ENCODE results near the gene SCN8A.

The SCN8A gene

DNA sequence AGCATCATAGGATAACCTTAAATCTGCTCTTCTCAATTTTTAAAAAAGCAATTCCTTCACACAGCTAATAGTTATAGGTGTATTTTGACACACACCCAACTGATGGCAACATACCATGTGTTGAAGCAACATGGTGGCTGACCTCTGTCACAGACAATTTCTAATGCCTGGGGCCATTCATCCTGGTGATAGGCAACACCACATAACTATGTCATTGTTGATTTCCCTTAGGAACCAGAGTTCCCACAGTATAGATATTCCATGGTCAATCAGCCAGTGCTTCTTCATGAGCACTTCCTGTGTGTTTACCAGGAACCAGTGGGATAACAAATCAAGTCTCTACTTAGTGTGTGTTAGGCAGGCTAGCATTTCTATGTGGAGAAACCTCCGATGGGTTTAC, 169.2 kb downstream of the SCN8A start:
- no peaks in the 10 kb centered on the region for H3K27me3 ChIP-seq (replicated peaks)
- H3K36me3 ChIP-seq (replicated peaks), result no peaks in the 10 kb centered on the region
- no peak for DNase-seq
- H3K4me3 ChIP-seq (ENCODE audit: low read depth, low read length), result no peak overlapping the region
- in situ Hi-C loops (cut with HindIII; ENCODE audit: low pct_ligation_motif_present, low sequenced_read_pairs), result no loop called here
- TF ChIP-seq, protein P1, sequence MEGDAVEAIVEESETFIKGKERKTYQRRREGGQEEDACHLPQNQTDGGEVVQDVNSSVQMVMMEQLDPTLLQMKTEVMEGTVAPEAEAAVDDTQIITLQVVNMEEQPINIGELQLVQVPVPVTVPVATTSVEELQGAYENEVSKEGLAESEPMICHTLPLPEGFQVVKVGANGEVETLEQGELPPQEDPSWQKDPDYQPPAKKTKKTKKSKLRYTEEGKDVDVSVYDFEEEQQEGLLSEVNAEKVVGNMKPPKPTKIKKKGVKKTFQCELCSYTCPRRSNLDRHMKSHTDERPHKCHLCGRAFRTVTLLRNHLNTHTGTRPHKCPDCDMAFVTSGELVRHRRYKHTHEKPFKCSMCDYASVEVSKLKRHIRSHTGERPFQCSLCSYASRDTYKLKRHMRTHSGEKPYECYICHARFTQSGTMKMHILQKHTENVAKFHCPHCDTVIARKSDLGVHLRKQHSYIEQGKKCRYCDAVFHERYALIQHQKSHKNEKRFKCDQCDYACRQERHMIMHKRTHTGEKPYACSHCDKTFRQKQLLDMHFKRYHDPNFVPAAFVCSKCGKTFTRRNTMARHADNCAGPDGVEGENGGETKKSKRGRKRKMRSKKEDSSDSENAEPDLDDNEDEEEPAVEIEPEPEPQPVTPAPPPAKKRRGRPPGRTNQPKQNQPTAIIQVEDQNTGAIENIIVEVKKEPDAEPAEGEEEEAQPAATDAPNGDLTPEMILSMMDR (IDR thresholded peaks at IDR 0.05; ENCODE audit: low read depth, low read length, missing control alignments), result no peak
- no peak overlapping the region for H3K27ac ChIP-seq

DNA sequence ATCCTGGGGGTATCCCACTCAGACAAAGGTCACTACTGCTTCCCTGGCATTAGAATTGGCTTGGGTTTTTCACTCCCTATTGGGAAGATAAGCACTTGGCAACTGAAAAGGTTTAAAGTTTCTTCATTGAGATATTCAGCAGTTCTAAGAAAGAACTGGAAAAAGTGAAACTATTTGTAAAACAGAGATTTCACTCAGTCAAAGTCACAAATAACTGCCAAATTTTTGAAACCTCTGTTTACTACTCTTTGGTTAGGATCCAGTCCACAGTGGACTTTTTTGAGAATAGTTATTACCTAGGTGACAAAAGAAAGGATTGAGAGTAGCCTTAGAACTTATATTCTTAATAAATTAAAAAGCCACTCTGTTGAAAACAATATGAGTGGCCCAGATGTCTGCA, 172.7 kb downstream of the SCN8A start:
- in situ Hi-C loops (cut with HindIII; ENCODE audit: low pct_ligation_motif_present, low sequenced_read_pairs), result no loop called here
- H3K36me3 ChIP-seq (replicated peaks), result no peaks in the 10 kb centered on the region
- H3K27me3 ChIP-seq (replicated peaks), result no peaks in the 10 kb centered on the region
- H3K27ac ChIP-seq, result no peak overlapping the region
- DNase-seq, result no peak
- TF ChIP-seq, protein P1 (IDR thresholded peaks at IDR 0.05; ENCODE audit: low read depth, low read length, missing control alignments), result no peak
- no peak overlapping the region for H3K4me3 ChIP-seq (ENCODE audit: low read depth, low read length)

DNA sequence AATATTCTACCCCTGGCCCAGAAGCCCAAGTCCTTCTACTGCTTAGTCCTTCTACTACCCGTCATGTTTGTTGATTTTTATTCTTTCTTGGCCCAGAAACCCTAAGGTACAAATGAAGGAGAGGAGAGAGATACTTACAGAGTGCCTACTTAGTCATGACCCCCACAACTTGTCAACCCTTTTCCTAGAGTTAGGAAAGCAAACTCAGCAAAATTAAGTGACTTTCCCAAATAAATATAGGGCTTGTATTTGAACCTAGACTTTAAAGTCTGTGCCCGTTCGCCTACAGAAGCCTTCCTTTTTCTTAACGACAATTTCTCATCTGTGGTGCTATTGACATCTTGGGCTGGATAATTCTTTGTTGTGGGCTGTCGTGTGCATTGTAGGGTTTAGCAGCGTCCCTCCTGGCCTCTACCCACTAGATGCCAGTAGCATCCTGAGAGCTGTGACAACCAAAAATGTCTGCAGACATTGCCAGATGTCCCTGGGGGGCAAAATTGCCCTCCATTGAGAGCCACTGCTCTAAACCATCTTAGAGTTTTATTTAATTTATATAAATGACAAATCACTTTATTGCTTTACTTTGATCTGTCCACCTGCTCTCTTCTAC, 175.1 kb downstream of the SCN8A start:
- TF ChIP-seq, protein P1 (IDR thresholded peaks at IDR 0.05; ENCODE audit: low read depth, low read length, missing control alignments), result no peak
- DNase-seq, result no peak
- Histone ChIP-seq H3K36me3 (replicated peaks) (no peaks in the 10 kb centered on the region), H3K27me3 (replicated peaks) (no peaks in the 10 kb centered on the region), H3K27ac (no peak overlapping the region), H3K4me3 (ENCODE audit: low read depth, low read length) (no peak overlapping the region)
- in situ Hi-C loops (cut with HindIII; ENCODE audit: low pct_ligation_motif_present, low sequenced_read_pairs), result no loop called here

DNA sequence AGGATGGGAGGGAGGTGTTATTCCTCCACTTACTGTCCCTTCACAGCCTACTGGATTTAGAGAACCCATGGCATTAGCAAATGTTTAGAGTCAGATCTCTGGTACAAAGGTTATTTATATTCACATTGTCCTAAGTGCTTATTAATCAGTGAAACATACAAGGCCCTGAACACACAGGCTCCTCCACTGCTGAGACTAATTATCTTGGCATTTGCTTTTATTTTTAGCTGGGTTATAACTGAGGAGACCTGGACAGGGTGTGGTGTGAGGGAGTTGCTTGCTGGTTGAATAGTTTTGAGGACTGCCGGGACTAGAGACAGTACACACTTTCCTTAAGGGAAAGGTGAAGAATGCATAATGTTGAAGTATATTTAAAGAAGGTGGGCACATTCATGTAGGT, 180.0 kb downstream of the SCN8A start:
- DNase-seq, result no peak
- Histone ChIP-seq H3K27ac (no peak overlapping the region), H3K27me3 (replicated peaks) (no peaks in the 10 kb centered on the region), H3K4me3 (ENCODE audit: low read depth, low read length) (no peak overlapping the region), H3K36me3 (replicated peaks) (no peaks in the 10 kb centered on the region)
- in situ Hi-C loops (cut with HindIII; ENCODE audit: low pct_ligation_motif_present, low sequenced_read_pairs), result no loop called here
- TF ChIP-seq, protein P1 (IDR thresholded peaks at IDR 0.05; ENCODE audit: low read depth, low read length, missing control alignments), result no peak

DNA sequence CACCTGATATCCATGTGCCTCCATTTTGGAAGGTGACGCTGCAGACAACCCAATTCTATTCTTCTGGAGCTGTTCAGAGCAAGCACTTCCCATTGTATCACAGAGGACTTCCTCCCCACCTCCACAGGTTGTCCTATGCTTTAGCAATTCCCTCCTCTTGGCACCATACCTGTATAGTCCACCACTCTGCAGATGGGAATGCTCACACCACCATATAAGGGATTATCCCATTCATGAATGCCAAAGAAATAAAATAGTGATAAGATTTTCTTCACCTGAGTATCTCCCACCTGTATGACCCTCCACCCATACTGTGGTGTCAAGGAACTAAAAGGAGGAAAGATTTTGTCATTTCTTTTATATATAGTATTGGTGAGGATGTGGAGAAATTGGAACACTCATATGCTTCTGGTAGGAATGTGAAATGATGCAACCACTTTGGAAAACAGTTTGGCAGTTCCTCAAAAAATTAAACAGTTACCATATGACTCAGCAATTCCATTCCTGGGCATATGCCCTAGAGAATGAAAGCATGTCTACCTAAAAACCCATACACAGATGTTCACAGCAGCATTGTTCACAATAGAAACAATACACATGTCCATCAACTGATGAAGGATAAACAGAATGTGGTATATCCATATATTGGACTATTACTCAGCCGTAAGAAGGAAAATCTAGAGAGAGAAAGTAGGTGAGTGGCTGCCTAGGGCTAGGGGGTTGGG, 182.3 kb downstream of the SCN8A start:
- in situ Hi-C loops (cut with HindIII; ENCODE audit: low pct_ligation_motif_present, low sequenced_read_pairs), result no loop called here
- TF ChIP-seq, protein P1 (IDR thresholded peaks at IDR 0.05; ENCODE audit: low read depth, low read length, missing control alignments), result no peak
- DNase-seq, result no peak
- Histone ChIP-seq H3K27ac (no peak overlapping the region), H3K36me3 (replicated peaks) (no peaks in the 10 kb centered on the region), H3K4me3 (ENCODE audit: low read depth, low read length) (no peak overlapping the region), H3K27me3 (replicated peaks) (no peaks in the 10 kb centered on the region)

Measured in brain microvascular endothelial cell (primary cell).